GM23338 (cell line): ENCODE results near the gene ZNF594.

ENCODE experiments used
- CTCF ChIP-seq, 2 experiments: fragments of 200-600 bp in 1 of 2; sonication (generic) in 1 of 2; conservative IDR thresholded peaks; 2 replicates each; pipeline versions ENCODE4 v1.5.1 to v1.6.1; 2016 to 2017; ENCODE audit warnings: antibody characterized with exemption in 2 of 2, low read depth in 2 of 2, mild to moderate bottlenecking in 2 of 2, moderate library complexity in 1 of 2
- EZH2 ChIP-seq: fragments of 200-600 bp; sonication (generic); IDR thresholded peaks from one replicate; pipeline ENCODE4 v1.8.0; 2017; ENCODE audit warnings: antibody characterized with exemption, mild to moderate bottlenecking, low read depth; ENCODE audit not compliant: unreplicated experiment

- TF ChIP-seq EZH2, result no peak
- TF ChIP-seq CTCF (conservative IDR thresholded peaks at IDR 0.05; ENCODE audit: low read depth in 2 of 2), result no peak
These were observed 12.2 kb upstream of the ZNF594 start for GRCh38 chr17:5203908-5204294.
